H1 (cell line): Measurements from ENCODE around the gene CLDN4. TPM values are rescaled to one million over a fixed set of nuclear protein-coding genes. Genes with fewer than 3 reads are reported as not detected.

Experiments used
- CTCF ChIA-PET: fragments of 300-600 bp; sonication (Branson Sonifier 250); formaldehyde crosslinking; loops from one replicate; lab custom pipeline; 2021; ENCODE audit not compliant: partially characterized antibody; lab: Charles Lee
- POLR2A ChIA-PET: fragments of 300-600 bp; sonication (Branson Sonifier 250); formaldehyde crosslinking; loops from one replicate; lab custom pipeline; 2021; ENCODE audit warnings: inconsistent platforms; ENCODE audit not compliant: partially characterized antibody; lab: Charles Lee
- DNase-seq, 2 experiments: peaks; one replicate each; pipeline versions ENCODE4 v3.0.0 to v3.0.0-alpha.2; 2010 to 2022; ENCODE audit warnings: low spot score in 2 of 2, low read depth in 1 of 2, mixed read lengths in 1 of 2
- FAIRE-seq: peaks from 2 replicates; lab custom pipeline; 2011; peaks lifted over from hg19 to GRCh38; lab: Jason Lieb, UNC
- H2AFZ ChIP-seq: 2 replicates; pipeline ENCODE4 v1.8.1; 2012; ENCODE audit warnings: low read length, inconsistent platforms
- H2AK5ac ChIP-seq: 2 replicates; pipeline ENCODE4 v1.6.1; 2013; ENCODE audit warnings: low read depth, low read length
- H2BK120ac ChIP-seq: replicated peaks from 2 replicates; pipeline ENCODE3; 2013; ENCODE audit warnings: low read depth, low read length, inconsistent platforms
- H2BK12ac ChIP-seq: 2 replicates; pipeline ENCODE4 v1.6.1; 2013; ENCODE audit warnings: low read depth, low read length
- H2BK15ac ChIP-seq: 2 replicates; pipeline ENCODE4 v1.6.1; 2013; ENCODE audit warnings: low read length
- H2BK20ac ChIP-seq: 2 replicates; pipeline ENCODE4 v1.6.1; 2013; ENCODE audit warnings: low read length
- H2BK5ac ChIP-seq: 2 replicates; pipeline ENCODE4 v1.6.1; 2013; ENCODE audit warnings: low read depth, low read length
- H3K14ac ChIP-seq: 2 replicates; pipeline ENCODE4 v1.6.1; 2013; ENCODE audit warnings: inconsistent platforms; ENCODE audit not compliant: insufficient read length
- H3K18ac ChIP-seq: 2 replicates; pipeline ENCODE4 v1.6.1; 2013; ENCODE audit warnings: low read length; ENCODE audit errors: extremely low read depth
- H3K23ac ChIP-seq: 2 replicates; pipeline ENCODE4 v1.6.1; 2013; ENCODE audit warnings: inconsistent platforms; ENCODE audit not compliant: insufficient read length
- H3K23me2 ChIP-seq: 2 replicates; pipeline ENCODE4 v1.6.1; 2013; ENCODE audit warnings: low read depth, low read length
- H3K27ac ChIP-seq: 2 replicates; pipeline ENCODE4 v1.6.1; 2011; ENCODE audit warnings: low read depth, low read length, inconsistent platforms
- H3K27me3 ChIP-seq, 4 experiments: replicated peaks in 1 of 4; 1 replicate in 1 of 4; 2 replicates in 3 of 4; pipeline versions ENCODE4 v1.6.1 to v1.8.1; 2011 to 2013; ENCODE audit warnings: low read length in 3 of 4, mild to moderate bottlenecking in 3 of 4, inconsistent platforms in 2 of 4, mixed read lengths in 2 of 4, moderate library complexity in 1 of 4; ENCODE audit not compliant: control insufficient read depth in 3 of 4, insufficient read depth in 3 of 4; ENCODE audit errors: extremely low read depth in 1 of 4
- H3K36me3 ChIP-seq, 4 experiments: 2 replicates each; pipeline versions ENCODE4 v1.6.1 to v1.8.1; 2011 to 2013; ENCODE audit warnings: mild to moderate bottlenecking in 4 of 4, low read length in 3 of 4, moderate library complexity in 2 of 4, control low read depth in 1 of 4, inconsistent platforms in 1 of 4; ENCODE audit not compliant: insufficient read depth in 4 of 4, control insufficient read depth in 2 of 4
- H3K4ac ChIP-seq: replicated peaks from 2 replicates; pipeline ENCODE3; 2013; ENCODE audit warnings: low read length, low read depth, mixed read lengths, inconsistent platforms; ENCODE audit not compliant: insufficient read length
- H3K4me1 ChIP-seq, 4 experiments: replicated peaks in 1 of 4; 1 replicate in 1 of 4; 2 replicates in 3 of 4; pipeline versions ENCODE4 v1.6.1 to v1.8.1; 2011 to 2013; ENCODE audit warnings: low read length in 3 of 4, inconsistent platforms in 2 of 4, mixed read lengths in 1 of 4; ENCODE audit not compliant: insufficient read depth in 4 of 4, control insufficient read depth in 3 of 4
- H3K4me2 ChIP-seq, 2 experiments: 2 replicates each; pipeline versions ENCODE4 v1.6.1 to v1.8.1; 2011 to 2013; ENCODE audit warnings: low read depth in 2 of 2, low read length in 2 of 2, control low read depth in 1 of 2, inconsistent platforms in 1 of 2, mild to moderate bottlenecking in 1 of 2; ENCODE audit not compliant: insufficient read depth in 1 of 2
- H3K4me3 ChIP-seq, 4 experiments: fragments of 200-600, 300-600 bp in 1 of 4; sonication (generic), shearing (Covaris generic), sonication (Bioruptor Twin) in 1 of 4; 2 replicates each; pipeline versions ENCODE4 v1.5.1 to v1.8.1; 2011 to 2016; ENCODE audit warnings: low read length in 4 of 4, low read depth in 3 of 4, control low read depth in 2 of 4, inconsistent platforms in 2 of 4, mild to moderate bottlenecking in 2 of 4, mixed read lengths in 1 of 4, moderate library complexity in 1 of 4; ENCODE audit not compliant: insufficient read depth in 2 of 4; ENCODE audit errors: extremely low read depth in 1 of 4
- H3K56ac ChIP-seq: replicated peaks from 2 replicates; pipeline ENCODE3; 2013; ENCODE audit warnings: low read depth, mild to moderate bottlenecking, mixed read lengths, low read length, inconsistent platforms; ENCODE audit not compliant: insufficient read length
- H3K79me1 ChIP-seq: 2 replicates; pipeline ENCODE4 v1.6.1; 2013; ENCODE audit warnings: low read depth, low read length, control low read depth
- H3K79me2 ChIP-seq, 2 experiments: 2 replicates each; pipeline versions ENCODE4 v1.6.1 to v1.8.1; 2012 to 2013; ENCODE audit warnings: low read length in 2 of 2, mild to moderate bottlenecking in 2 of 2, inconsistent platforms in 1 of 2; ENCODE audit not compliant: insufficient read depth in 2 of 2, control insufficient read depth in 1 of 2
- H3K9ac ChIP-seq, 4 experiments: replicated peaks in 1 of 4; 1 replicate in 1 of 4; 2 replicates in 3 of 4; pipeline versions ENCODE4 v1.6.1 to v1.8.1; 2011 to 2013; ENCODE audit warnings: low read depth in 3 of 4, low read length in 3 of 4, control low read depth in 2 of 4, mild to moderate bottlenecking in 2 of 4, moderate library complexity in 2 of 4, inconsistent platforms in 1 of 4; ENCODE audit errors: extremely low read depth in 1 of 4
- H3K9me3 ChIP-seq, 2 experiments: 2 replicates each; pipeline versions ENCODE4 v1.6.1 to v1.8.1; 2012 to 2013; ENCODE audit warnings: mild to moderate bottlenecking in 2 of 2, moderate library complexity in 2 of 2, control low read depth in 1 of 2, inconsistent platforms in 1 of 2, low read depth in 1 of 2, low read length in 1 of 2, mixed read lengths in 1 of 2; ENCODE audit not compliant: insufficient read depth in 2 of 2
- H4K20me1 ChIP-seq, 2 experiments: replicated peaks in 1 of 2; 2 replicates each; pipeline versions ENCODE3 to v1.8.1; 2011 to 2013; ENCODE audit warnings: inconsistent platforms in 2 of 2, low read length in 2 of 2, mild to moderate bottlenecking in 1 of 2; ENCODE audit not compliant: insufficient read depth in 2 of 2, control insufficient read depth in 1 of 2
- H4K5ac ChIP-seq: 2 replicates; pipeline ENCODE4 v1.6.1; 2013; ENCODE audit warnings: low read length, low read depth, mixed read lengths, inconsistent platforms; ENCODE audit not compliant: insufficient read length
- H4K8ac ChIP-seq: 2 replicates; pipeline ENCODE4 v1.8.0; 2013; ENCODE audit warnings: mild to moderate bottlenecking, moderate library complexity, low read length, inconsistent platforms; ENCODE audit not compliant: insufficient read depth; ENCODE audit errors: extremely low read depth
- H4K91ac ChIP-seq: replicated peaks from 2 replicates; pipeline ENCODE3; 2013; ENCODE audit warnings: low read length, mixed read lengths, inconsistent platforms; ENCODE audit not compliant: insufficient read length
- EZH2 ChIP-seq: fragments of 200-600 bp; sonication (generic); IDR thresholded peaks from 2 replicates; pipeline ENCODE4 v1.7.1; 2012; ENCODE audit warnings: low read depth, mild to moderate bottlenecking, moderate library complexity, low read length, inconsistent platforms; ENCODE audit not compliant: severe bottlenecking
- NRF1 ChIP-seq: IDR thresholded peaks from 2 replicates; pipeline ENCODE4 v1.6.1; 2011; ENCODE audit warnings: mild to moderate bottlenecking, low read depth, low read length, improper control_type of control experiment
- WGBS, 2 experiments: shearing (Covaris generic) in 1 of 2; methylation state at CpG; one replicate each; pipeline versions ENCODE4 v1.1.6 to v1.1.7; 2013 to 2015; ENCODE audit warnings: low lambda C conversion rate in 2 of 2, mixed read lengths in 2 of 2, inconsistent platforms in 1 of 2, low coverage in 1 of 2, missing lambda C conversion rate in 1 of 2; ENCODE audit not compliant: insufficient replicate concordance in 2 of 2, insufficient coverage in 1 of 2, insufficient read length in 1 of 2; ENCODE audit errors: extremely low coverage in 1 of 2, missing lambda C conversion rate in 1 of 2; 5-methylcytosine and 5-hydroxymethylcytosine counted together
- polyA plus RNA-seq, 7 experiments: library from polyadenylated mRNA; depleted of rRNA in 3 of 7; stranded (reverse) in 5 of 7; unstranded in 2 of 7; fragments of >200 nt in 5 of 7; fragments of 200-250 nt in 2 of 7; gene quantifications; 1 replicate in 5 of 7; 2 replicates in 1 of 7; 4 replicates in 1 of 7; pipeline versions ENCODE4 v1.2.1 to v1.2.3, GENCODE V29; 2011 to 2013; ENCODE audit warnings: missing spikeins in 2 of 7, mixed read lengths in 2 of 7
- total RNA-seq: library from RNA; stranded (reverse); fragmentation: NEBNext Ultra II Directional; extraction: Animal tissue kit (Norgen Biotek cat#: 25700); gene quantifications from 2 replicates; pipeline ENCODE4 v1.2.1, GENCODE V29; 2021

Gene CLDN4
- total and polyA plus RNA-seq, 2 of the 8 experiments (the other 6 are each of a cell fraction or from before 2014, with no cell fraction given): 28.0 to 69.3 TPM

DNA sequence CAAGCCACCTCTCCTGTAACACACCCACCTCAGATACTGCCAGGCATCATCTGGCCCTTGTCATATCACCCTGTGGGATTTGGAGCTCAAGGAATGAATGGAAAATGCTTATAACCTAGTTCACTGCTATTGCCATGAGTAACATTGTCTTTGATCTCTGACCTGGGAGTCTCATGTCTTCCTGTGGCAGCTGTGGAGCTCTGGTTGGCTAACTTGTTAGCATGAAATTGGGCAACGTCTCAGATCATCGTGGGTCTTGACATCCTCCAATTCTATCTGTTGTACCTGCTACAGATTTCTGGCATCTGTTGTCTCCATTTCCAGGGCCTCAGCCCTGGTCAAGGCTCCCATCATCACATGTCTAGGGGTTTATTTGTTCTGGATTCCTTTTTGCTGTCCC is 28.0 kb downstream of the CLDN4 start:
- H2BK5ac ChIP-seq: no peak overlapping the region
- no peak overlapping the region for H3K18ac ChIP-seq
- no peak overlapping the region for H2AK5ac ChIP-seq
- no peak for FAIRE-seq
- no peaks in the 10 kb centered on the region for H3K9me3 ChIP-seq
- H4K8ac ChIP-seq: no peak overlapping the region
- ChIA-PET CTCF (interaction anchor here (0.6 to 1.5 kb wide), 3 partner anchors 133 to 521 kb away, joined by 3 to 4 read pairs (median 3); no protein-coding TSS in a partner anchor), POLR2A (no interaction called here)
- H3K9ac ChIP-seq: no peak overlapping the region
- H3K14ac ChIP-seq: no peak overlapping the region
- no peak overlapping the region for H3K4me3 ChIP-seq
- H4K20me1 ChIP-seq: no peaks in the 10 kb centered on the region
- H2AFZ ChIP-seq: no peak overlapping the region
- H3K4ac ChIP-seq: no peak overlapping the region
- no peaks in the 10 kb centered on the region for H3K79me2 ChIP-seq
- H2BK15ac ChIP-seq: no peak overlapping the region
- no peak overlapping the region for H2BK20ac ChIP-seq
- no peak overlapping the region for H3K27ac ChIP-seq
- whole genome bisulfite sequencing, 2 experiments: 97% methylated on average over 2 of the region's 2 CpGs; no CpG with 5 or more reads in 1 of the 2 experiments
- no peak overlapping the region for H2BK12ac ChIP-seq
- H4K5ac ChIP-seq: no peak overlapping the region
- no peak overlapping the region for H4K91ac ChIP-seq
- no peak overlapping the region for H3K56ac ChIP-seq
- H3K79me1 ChIP-seq: no peaks in the 10 kb centered on the region
- no peaks in the 10 kb centered on the region for H3K36me3 ChIP-seq
- no peaks in the 10 kb centered on the region for H3K23me2 ChIP-seq
- no peak for DNase-seq
- H2BK120ac ChIP-seq: no peak overlapping the region
- no peak overlapping the region for H3K4me2 ChIP-seq
- H3K27me3 ChIP-seq: peaks cover 0 to 4% (median 0%) of the 10 kb centered on the region in 4 experiments; a peak in 3 of 7 replicates
- H3K4me1 ChIP-seq: no peaks in the 10 kb centered on the region
- H3K23ac ChIP-seq: no peak overlapping the region
- TF ChIP-seq EZH2 (no peak), NRF1 (no peak)
